ENCODE measurements around the gene YWHAG. TPM values are rescaled to one million over a fixed set of nuclear protein-coding genes. Genes with fewer than 3 reads are reported as not detected.

Gene YWHAG
- total RNA-seq, 1 donor from 2014 or later = 190 TPM

- peaks cover 44% of the 10 kb centered on the region for H3K27me3 Mint-ChIP-seq (ENCODE audit: insufficient read depth, low read depth)
- peaks cover 9% of the 10 kb centered on the region for H4K20me1 ChIP-seq (ENCODE audit: low read depth)
- H3K4me2 ChIP-seq = peak overlapping the region; percentile 92
- peaks cover 21% of the 10 kb centered on the region for H3K4me1 Mint-ChIP-seq
- no peak for TF ChIP-seq CTCF (IDR thresholded peaks at IDR 0.05)
- TF ChIP-seq EZH2 (IDR thresholded peaks at IDR 0.05) = no peak
- no peak for TF ChIP-seq EZH2phosphoT487 (IDR thresholded peaks at IDR 0.05)
- H3K79me2 ChIP-seq (ENCODE audit: low read depth) = no peaks in the 10 kb centered on the region
- H3K4me1 ChIP-seq = peaks cover 8% of the 10 kb centered on the region
- H3K27me3 ChIP-seq = peaks cover 72% of the 10 kb centered on the region
- H3K27ac Mint-ChIP-seq = no peak overlapping the region
- no peaks in the 10 kb centered on the region for H3K9me3 Mint-ChIP-seq
- no peaks in the 10 kb centered on the region for H3K9me3 ChIP-seq (ENCODE audit: low read depth)
- H3K36me3 ChIP-seq = no peaks in the 10 kb centered on the region
- H3F3A ChIP-seq (ENCODE audit: low read depth) = peaks cover 23% of the 10 kb centered on the region
- DNase-seq (ENCODE audit: low spot score) = peak; percentile 77
- H3K4me3 Mint-ChIP-seq = peak overlapping the region; percentile 86
- no peak overlapping the region for H3K27ac ChIP-seq
- H3K36me3 Mint-ChIP-seq = no peaks in the 10 kb centered on the region
- no peak overlapping the region for H3K9ac ChIP-seq
- H2AFZ ChIP-seq (replicated peaks) = peak overlapping the region; percentile 90
- peak overlapping the region; percentile 76 for H3K4me3 ChIP-seq
These were observed 76.2 kb downstream of the YWHAG start for GRCh38 chr7:76282344-76283253.

GRCh38 chr7:76281706-76282343 lies 77.0 kb downstream of the YWHAG start:
- peaks cover 23% of the 10 kb centered on the region for H3F3A ChIP-seq (ENCODE audit: low read depth)
- H2AFZ ChIP-seq (replicated peaks) = peak overlapping the region; percentile 90
- H3K79me2 ChIP-seq (ENCODE audit: low read depth) = no peaks in the 10 kb centered on the region
- H3K27ac ChIP-seq = no peak overlapping the region
- H3K4me3 Mint-ChIP-seq = peak overlapping the region; percentile 86
- H3K27ac Mint-ChIP-seq = no peak overlapping the region
- peaks cover 45% of the 10 kb centered on the region for H3K27me3 Mint-ChIP-seq (ENCODE audit: insufficient read depth, low read depth)
- peak overlapping the region; percentile 92 for H3K4me2 ChIP-seq
- no peak overlapping the region for H3K9ac ChIP-seq
- H3K4me3 ChIP-seq = peak overlapping the region; percentile 76
- H3K9me3 ChIP-seq (ENCODE audit: low read depth) = no peaks in the 10 kb centered on the region
- no peaks in the 10 kb centered on the region for H3K9me3 Mint-ChIP-seq
- peaks cover 77% of the 10 kb centered on the region for H3K27me3 ChIP-seq
- no peaks in the 10 kb centered on the region for H3K36me3 ChIP-seq
- peaks cover 21% of the 10 kb centered on the region for H3K4me1 Mint-ChIP-seq
- DNase-seq (ENCODE audit: low spot score) = no peak
- no peaks in the 10 kb centered on the region for H3K36me3 Mint-ChIP-seq
- peaks cover 8% of the 10 kb centered on the region for H3K4me1 ChIP-seq
- TF ChIP-seq EZH2 (IDR thresholded peaks at IDR 0.05) (peak; percentile 58), CTCF (IDR thresholded peaks at IDR 0.05) (no peak), EZH2phosphoT487 (IDR thresholded peaks at IDR 0.05) (no peak)
- peaks cover 9% of the 10 kb centered on the region for H4K20me1 ChIP-seq (ENCODE audit: low read depth)

GRCh38 chr7:76281006-76281705 lies 77.6 kb downstream of the YWHAG start:
- peak; percentile 40 for DNase-seq (ENCODE audit: low spot score)

More at GRCh38 chr7:76281006-76281705, 77.6 kb downstream of the YWHAG start:
- Histone ChIP-seq H3K27me3 (peaks cover 83% of the 10 kb centered on the region), H3K9ac (no peak overlapping the region), H3K9me3 (ENCODE audit: low read depth) (no peaks in the 10 kb centered on the region), H3K4me2 (peak overlapping the region; percentile 92), H3K79me2 (ENCODE audit: low read depth) (no peaks in the 10 kb centered on the region), H3F3A (ENCODE audit: low read depth) (peaks cover 23% of the 10 kb centered on the region), H3K4me3 (peak overlapping the region; percentile 40), H3K4me1 (peaks cover 8% of the 10 kb centered on the region), H3K36me3 (no peaks in the 10 kb centered on the region), H2AFZ (replicated peaks) (no peak overlapping the region), H3K27ac (no peak overlapping the region), H4K20me1 (ENCODE audit: low read depth) (peaks cover 9% of the 10 kb centered on the region)
- Mint-ChIP-seq H3K27ac (no peak overlapping the region), H3K4me3 (peak overlapping the region; percentile 76), H3K9me3 (no peaks in the 10 kb centered on the region), H3K36me3 (no peaks in the 10 kb centered on the region), H3K27me3 (ENCODE audit: insufficient read depth, low read depth) (peaks cover 47% of the 10 kb centered on the region), H3K4me1 (peaks cover 21% of the 10 kb centered on the region)
- TF ChIP-seq CTCF (IDR thresholded peaks at IDR 0.05) (no peak), EZH2 (IDR thresholded peaks at IDR 0.05) (peak; percentile 93), EZH2phosphoT487 (IDR thresholded peaks at IDR 0.05) (peak; percentile 82)

Measured in neural progenitor cell (in vitro differentiated cells).